ACHN (cell line): ENCODE measurements around the gene LGALS12.
"Not testable (repeated sequence)": the region's sequence is repeated elsewhere in the genome, so short reads cannot be mapped to it uniquely, and the experiment has no call there.

Source experiments
- DNase-seq: peaks from one replicate; pipeline ENCODE4 v3.0.0-alpha.2; 2015
- in situ Hi-C: cut with HindIII; loops from 2 replicates; pipeline ENCODE4 v1.10.0; 2017; ENCODE audit warnings: low sequenced_read_pairs, low pct_ligation_motif_present, low pct_unique_long_range_greater_than_20kb

The LGALS12 gene

DNA sequence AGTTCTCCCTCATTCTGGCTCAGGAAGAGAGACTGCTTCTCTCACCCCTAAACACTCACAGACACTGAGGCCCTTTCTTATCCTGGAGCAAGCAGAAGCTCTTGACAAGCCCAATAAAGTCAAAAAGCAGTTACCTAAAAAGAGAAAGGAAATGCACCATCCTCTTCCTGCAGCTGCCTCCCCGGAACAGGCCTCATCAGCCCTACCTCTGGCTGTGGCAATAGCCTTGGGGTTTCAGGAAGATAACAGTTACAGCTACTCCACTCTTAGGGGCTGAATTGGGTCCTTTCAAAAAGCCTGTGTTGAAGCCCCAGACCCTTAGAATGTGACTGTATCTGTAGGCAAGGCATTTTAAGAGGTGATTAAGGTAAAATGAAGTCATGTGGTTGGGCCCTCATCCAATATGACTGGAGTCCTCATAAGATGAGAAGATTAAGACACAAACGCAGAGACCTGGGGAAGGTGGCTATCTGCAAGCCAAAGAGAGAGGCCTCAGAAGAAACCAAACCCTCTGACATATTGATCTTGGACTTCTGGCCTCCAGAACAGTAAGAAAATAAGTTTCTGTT, 3.5 kb upstream of the LGALS12 start:
- no peak for DNase-seq
- in situ Hi-C loops, result no loop called here

DNA sequence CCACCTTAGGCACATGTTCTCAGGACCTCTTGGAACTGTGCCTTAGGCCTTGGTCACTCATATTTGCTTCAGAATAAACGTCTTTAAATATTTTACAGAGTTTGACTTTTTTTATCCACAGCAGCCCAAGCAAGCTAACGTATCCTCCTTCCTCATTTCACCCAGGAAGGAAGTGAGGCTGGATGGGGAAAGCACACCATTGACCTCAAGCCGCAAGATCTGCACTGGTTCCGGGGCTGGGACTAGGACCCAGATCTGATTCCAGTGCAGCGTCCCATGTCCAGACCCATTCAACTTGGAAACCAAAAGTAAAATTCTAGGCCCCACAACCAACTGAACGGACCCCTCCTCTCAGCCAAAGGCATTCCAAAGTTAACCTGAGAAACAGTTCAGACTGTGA, 2.4 kb upstream of the LGALS12 start:
- in situ Hi-C loops, result no loop called here
- no peak for DNase-seq

DNA sequence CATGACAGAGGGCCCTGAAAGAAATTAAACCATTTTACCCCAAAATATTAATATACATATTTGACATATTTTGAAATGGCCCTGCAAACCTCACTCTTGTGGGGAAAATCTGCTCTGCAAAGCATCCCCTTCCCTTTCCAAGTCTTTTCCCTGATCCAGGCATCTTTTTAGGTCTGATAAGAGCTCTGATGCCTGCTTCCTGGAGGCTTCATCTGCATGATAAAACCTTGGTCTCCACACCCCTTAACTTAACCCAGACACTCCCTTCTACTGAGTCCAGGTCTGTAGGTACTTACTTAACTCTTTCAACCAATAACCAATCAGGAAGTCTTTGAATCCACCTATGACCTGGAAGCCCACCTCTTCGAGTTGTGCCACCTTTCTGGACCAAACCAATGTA, 1.8 kb upstream of the LGALS12 start:
- in situ Hi-C loops, result no loop called here
- DNase-seq, result no peak

DNA sequence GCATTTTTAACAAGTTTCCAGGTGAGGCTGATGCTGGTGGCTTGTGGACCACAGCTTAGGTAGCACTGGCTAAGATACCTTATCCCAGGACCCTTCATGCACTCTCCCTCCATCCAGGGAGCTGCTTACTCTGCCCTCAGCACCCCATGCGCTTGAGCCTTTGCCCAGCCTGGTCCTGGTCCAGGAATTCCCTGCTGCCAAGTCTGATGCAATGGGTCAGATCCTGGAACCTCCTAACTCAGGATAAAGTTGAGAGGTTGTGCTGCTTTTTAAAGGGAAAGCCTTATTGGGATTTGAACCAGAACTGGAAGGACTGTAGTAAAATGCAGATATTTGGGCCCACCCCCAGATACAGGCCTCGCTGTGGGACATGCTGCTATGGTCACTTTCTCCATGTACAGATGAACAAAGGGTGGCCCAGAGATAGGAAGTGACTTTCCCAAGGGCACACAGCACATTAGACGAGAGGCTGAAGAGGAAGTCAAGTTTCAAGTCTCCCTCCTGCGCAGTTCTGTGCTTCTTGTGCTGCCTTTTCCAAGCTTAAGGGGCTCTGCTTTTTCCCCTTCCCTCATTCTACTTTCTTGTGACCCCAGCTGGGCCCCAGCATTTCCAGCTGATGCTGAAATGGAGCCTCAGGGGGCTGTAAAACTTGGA, 824 bp upstream of the LGALS12 start:
- no peak for DNase-seq
- in situ Hi-C loops, result no loop called here

DNA sequence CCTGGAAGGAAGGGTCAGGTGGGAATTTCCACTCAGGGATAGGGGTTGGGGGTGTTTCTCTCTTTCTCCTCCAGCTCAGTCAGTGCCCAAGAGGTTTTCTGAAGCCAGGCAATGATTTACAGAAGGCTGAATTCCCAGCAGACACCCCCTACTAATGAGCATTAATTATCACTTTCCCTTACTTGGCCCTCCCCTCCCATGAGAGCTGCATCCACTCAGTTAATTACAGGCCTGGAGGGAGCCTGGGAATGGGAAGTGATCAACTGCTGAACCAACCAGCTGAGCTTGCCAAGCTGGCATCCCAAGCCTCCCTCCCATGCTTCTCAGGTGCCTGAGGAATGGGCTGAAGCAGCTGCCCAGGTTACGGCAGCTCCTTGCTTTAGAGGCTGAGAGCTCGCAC, 992 bp downstream of the LGALS12 start:
- no peak for DNase-seq
- in situ Hi-C loops, result no loop called here

DNA sequence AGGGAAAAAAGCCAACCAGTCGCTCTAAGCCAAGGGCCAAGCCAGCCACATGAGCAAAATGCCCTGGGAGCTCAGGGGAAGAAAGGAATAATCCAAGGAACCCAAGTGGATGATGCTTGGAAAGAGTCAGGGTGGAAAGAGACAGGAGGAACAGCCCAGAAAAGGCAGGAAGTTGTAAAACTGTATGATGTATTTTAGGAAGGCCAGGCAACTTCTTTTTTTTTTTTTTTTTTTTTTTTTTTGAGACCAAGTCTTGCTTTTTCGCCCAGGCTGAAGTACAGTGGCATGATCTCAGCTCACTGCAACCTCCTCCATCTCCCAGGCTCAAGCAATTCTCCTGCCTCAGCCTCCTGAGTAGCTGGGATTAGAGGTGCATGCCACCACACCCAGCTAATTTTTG, 1.6 kb downstream of the LGALS12 start:
- in situ Hi-C loops, result no loop called here
- no peak for DNase-seq

DNA sequence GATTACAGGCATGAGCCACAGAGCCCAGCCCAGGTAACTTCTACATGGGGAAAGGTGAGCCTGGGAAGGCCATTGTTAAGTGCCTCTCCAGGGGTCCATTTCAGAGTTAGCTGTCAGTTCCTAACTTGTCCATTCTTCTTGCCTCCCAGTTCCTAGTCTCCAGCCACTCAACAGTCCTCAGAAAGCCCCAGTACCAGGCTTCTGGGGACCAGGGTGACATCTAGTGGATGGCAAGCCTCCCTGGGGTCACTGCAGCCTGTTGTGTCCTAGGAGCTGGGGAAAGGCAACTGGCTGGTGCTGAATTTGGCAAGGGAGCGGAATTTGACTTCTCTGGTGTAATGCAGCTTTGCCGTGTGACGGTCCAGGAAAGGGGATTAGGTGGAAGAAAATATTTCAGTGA, 2.1 kb downstream of the LGALS12 start:
- in situ Hi-C loops, result no loop called here
- peak; percentile 20 for DNase-seq

DNA sequence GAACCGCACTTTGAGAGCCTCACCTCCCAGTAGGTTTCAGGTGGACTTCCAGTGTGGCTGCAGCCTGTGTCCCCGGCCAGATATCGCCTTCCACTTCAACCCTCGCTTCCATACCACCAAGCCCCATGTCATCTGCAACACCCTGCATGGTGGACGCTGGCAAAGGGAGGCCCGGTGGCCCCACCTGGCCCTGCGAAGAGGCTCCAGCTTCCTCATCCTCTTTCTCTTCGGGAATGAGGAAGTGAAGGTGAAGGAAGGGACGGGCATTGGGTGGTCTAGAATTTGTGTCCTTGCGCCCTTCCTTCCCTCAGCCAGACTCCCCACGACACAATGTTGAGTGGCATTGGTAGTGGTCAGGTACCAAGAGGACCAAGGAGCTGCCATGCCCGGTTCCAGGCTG, 2.9 kb downstream of the LGALS12 start:
- in situ Hi-C loops, result no loop called here

DNA sequence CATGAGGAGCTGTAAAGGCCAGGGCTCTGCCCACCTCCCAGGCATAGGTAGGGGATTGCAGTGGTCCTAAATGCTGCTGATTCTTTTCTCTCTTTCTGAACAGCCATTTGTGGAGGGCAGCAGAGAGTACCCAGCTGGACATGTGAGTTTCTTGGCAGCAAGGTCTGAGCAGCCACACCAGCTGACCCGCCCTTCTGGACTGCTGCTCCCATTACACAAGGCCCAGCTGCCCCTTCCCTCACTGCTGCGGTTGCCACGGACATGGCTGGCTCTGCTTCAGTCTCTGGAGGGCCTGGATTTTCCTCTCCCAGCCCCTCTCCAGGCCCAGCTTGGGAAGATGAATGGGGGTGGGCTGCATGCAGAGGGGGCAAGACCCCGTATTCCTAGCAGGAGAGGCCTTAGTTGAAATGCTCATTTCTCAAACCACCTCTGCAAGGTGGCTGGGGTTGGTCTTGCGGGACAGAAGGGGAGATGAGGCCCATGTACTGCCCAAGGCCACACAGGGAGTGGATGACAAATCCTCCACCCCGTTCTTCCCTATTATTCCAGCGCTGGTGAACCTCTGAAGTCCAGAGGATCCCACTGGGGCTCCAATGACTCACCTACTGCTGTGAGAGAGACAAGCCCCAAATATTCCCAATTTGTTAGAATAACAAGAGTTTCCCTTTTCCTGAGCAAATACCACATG, 4.6 kb downstream of the LGALS12 start:
- DNase-seq, result no peak
- in situ Hi-C loops, result no loop called here

More for the DNA sequence above, 2.9 kb downstream of the LGALS12 start:
- DNase-seq, result no peak

DNA sequence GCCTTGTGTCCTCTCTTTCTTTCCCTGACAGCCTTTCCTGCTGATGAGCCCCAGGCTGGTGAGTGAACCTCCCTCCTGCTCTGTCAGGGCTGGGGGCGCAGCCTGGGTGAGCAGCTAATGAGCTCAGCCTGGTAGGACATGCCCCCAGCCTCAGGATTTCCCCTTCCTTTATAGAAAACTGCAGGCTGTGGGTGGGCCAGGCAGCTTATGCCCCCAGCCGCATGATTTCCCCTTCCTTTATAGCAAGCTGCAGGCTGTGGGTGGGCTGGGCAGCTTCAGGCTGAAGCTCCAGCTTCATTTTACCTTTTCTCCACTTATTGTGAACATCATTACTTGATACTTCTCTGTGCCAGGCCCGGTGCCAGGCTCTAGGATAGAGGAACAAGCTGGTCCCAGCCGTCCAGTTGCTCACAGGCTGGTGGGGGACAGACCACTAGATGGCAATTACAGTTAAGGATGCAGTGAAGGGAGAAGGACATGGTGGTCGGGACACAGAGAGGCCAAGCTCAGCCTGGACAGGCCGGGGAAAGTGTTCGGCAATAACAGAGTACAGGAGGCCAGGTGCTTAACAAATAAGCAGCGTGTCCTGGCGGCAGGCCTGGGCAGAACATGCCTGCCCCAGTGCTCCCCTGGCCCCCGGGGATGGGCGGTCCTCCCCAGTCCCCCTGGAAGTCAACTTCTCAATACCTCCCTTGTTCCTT, 5.3 kb downstream of the LGALS12 start:
- DNase-seq, result no peak
- in situ Hi-C loops, result no loop called here

DNA sequence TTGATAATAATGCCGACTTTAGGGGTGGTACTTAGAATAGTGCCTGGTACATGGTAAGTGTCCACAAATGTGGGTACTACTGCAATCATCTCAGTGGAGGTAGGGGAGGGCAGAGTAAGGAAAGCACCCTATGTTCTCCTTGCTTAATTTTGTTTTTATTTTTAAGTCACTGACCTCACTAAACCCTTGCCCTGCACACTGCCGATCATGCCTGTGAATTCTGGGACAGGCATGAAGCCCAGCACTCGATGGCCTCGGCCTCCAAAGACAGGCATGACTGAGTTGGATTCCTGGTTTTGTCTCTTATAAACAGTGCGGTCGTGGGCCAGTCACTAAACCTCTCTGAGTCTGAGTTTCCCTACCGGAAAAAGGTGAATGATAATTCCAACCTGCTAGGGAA, 6.9 kb downstream of the LGALS12 start:
- no peak for DNase-seq
- in situ Hi-C loops, result no loop called here

DNA sequence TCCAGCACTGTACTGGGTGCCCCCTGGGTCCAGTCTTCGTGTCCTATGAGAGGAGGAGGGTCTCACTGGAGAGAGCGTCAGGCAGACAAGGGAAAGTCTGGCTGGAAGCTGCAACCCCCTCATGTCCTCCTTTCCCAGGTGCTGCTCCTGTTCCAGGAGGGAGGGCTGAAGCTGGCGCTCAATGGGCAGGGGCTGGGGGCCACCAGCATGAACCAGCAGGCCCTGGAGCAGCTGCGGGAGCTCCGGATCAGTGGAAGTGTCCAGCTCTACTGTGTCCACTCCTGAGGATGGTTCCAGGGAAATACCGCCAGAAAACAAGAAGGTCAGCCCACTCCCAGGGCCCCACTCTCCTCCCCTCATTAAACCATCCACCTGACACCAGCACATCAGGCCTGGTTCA, 10.2 kb downstream of the LGALS12 start:
- in situ Hi-C loops, result no loop called here
- DNase-seq, result no peak

DNA sequence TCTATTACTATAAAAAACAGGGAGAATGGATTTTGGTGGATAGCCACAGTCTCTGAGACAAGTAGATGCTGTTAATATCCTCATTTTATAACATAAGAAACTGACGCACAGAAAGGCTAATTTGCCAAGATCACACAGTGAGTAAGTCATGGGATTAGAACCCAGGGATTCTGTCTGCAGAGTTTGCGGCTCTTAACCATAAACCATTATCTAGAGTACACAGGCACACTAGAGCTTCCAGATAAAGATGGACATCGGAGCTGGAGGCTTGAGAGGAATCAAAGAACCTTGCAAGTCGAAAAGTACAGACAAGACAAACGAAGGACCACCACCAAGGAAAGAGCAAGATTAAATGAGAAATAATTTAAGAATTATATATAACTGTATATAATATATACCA, 11.3 kb downstream of the LGALS12 start:
- in situ Hi-C loops, result no loop called here
- no peak for DNase-seq

DNA sequence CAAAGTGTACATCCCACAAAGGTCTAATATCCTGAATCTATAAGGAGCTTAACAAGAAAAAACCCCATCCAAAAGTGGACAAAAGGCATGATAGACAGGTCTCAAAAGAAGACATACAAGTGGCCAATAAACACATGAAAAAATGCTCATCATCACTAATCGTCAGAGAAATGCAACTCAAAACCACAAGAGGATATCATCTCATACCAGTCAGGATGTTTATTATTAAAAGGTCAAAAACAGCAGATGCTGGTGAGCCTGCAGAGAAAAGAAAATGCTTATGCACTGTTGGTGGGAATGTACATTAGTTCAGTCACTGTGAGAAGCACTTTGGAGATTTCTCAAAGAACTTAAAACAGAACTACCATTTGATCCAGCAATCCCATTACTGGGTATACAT, 12.7 kb downstream of the LGALS12 start:
- no peak for DNase-seq
- in situ Hi-C loops, result no loop called here

DNA sequence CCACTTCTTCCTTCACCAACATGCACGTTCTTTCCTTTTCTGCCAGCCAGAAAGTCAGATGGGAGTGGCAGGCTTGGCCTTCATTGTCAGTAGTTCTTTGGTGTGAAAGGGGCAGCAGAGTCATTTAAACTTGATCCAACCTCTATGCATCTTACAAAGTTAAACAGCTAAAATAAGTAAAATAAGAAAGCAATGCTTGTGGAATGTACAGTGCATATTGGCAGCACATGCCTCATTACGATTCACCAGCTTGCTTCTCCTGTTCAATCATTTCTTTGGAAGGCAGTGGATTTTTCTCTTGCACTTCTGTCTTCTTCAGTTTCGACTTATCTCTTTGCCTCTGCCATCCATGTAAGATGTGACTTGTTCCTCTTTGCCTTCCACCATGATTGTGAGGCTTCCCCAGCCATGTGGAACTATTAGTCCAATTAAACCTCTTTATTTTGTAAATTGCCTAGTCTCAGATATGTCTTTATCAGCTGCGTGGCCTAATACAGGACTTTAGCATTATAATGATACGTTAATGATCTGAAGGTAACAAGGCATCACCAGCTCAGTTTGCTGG, 14.8 kb downstream of the LGALS12 start:
- no peak for DNase-seq
- in situ Hi-C loops, result no loop called here

DNA sequence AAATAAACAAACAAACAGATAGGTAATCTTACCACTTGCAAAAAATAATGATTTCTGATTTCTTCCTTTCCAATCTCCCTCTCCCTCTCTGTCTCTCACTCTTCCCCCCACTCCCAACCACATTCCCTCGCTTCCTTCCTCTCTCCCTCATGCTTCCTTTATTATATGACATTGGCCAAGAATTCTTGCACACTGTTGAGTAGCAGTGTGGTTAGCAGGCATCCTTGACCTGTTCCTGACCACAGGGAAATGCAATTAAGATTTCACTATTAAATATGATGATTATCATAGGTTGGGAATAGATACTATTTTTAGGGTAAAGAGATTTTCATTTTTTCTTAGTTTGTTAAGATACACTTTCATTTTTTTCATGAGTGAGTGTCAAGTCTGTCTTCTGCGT, 16.0 kb downstream of the LGALS12 start:
- in situ Hi-C loops, result no loop called here
- no peak for DNase-seq

DNA sequence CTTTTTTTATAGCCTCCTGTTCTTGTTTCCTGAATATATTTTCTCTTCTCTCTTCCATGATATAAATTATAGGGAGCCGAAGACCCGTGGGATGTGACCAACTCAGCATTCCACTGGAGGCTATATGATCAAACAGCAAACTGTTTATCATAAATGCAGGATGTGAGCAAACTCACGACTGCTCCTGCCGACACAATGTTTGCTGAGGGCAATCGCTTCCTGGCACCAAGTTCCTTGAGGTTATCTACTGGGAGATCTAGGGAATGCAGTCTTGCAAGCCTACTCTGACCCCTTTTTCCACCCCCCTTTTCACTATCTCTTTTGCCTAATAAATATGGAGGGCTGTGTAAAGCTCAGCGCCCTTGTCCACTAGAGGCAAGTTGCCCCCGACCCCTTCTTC, 17.3 kb downstream of the LGALS12 start:
- no peak for DNase-seq
- in situ Hi-C loops, result no loop called here

DNA sequence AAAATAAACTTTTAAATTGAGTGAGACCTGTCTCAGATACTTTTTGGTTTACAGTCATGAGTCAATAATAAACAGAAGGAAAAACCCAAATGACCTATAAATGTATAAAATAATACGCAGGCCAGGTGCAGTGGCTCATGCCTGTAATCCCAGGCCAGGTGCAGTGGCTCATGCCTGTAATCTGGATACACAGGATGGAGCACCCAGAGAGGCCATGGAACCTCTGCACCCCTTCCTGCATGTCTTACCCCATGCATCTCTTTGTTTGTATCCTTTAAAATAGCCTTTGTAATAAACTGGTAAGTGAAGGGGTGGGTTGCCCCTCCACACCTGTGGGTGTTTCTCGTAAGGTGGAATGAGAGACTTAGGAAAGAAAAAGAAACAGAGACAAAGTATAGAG, 21.8 kb downstream of the LGALS12 start:
- DNase-seq, result no peak
- in situ Hi-C loops, result no loop called here

DNA sequence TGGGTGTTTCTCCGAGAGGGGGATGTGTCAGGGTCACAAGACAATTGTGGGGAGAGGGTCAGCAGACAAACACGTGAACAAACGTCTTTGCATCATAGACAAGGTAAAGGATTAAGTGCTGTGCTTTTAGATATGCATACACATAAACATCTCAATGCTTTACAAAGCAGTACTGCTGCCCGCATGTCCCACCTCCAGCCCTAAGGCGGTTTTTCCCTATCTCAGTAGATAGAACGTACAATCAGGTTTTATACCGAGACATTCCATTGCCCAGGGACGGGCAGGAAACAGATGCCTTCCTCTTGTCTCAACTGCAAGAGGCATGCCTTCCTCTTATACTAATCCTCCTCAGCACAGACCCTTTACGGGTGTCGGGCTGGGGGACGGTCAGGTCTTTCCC, 22.3 kb downstream of the LGALS12 start:
- in situ Hi-C loops, result not testable (repeated sequence)

More for the DNA sequence above, 22.3 kb downstream of the LGALS12 start:
- DNase-seq, result not testable (repeated sequence)
